Endothelial cell of umbilical vein (primary cell): ENCODE results near the gene VEGFA. TPM values are rescaled to one million over a fixed set of nuclear protein-coding genes. Genes with fewer than 3 reads are reported as not detected.

ENCODE experiments used
- BruUV-seq: library from RNA; stranded (reverse); fragments of 400-500 nt; replicated peaks from 2 replicates; lab custom pipeline; 2021; lab: Mats Ljungman, UMichigan
- CTCF ChIA-PET: fragments of 300-600, 350-600 bp; sonication (Branson Sonifier 250); formaldehyde crosslinking; loops from one replicate; lab custom pipeline; 2021; ENCODE audit warnings: antibody characterized with exemption, inconsistent platforms; lab: Charles Lee
- POLR2A ChIA-PET: fragments of 300-600, 350-600 bp; sonication (Branson Sonifier 250); formaldehyde crosslinking; loops from one replicate; lab custom pipeline; 2021; ENCODE audit warnings: antibody characterized with exemption, inconsistent platforms; lab: Charles Lee
- DNase-seq: peaks from one replicate; pipeline ENCODE4 v3.0.0-alpha.2; 2011; ENCODE audit warnings: low read depth, low spot score
- FAIRE-seq: peaks from 2 replicates; lab custom pipeline; 2011; peaks lifted over from hg19 to GRCh38; lab: Jason Lieb, UNC
- H2AFZ ChIP-seq: 2 replicates; pipeline ENCODE4 v1.6.0; 2012; ENCODE audit warnings: low read depth, low read length, control low read depth, inconsistent platforms
- H3K27ac ChIP-seq: 2 replicates; pipeline ENCODE4 v1.5.1; 2011; ENCODE audit warnings: low read depth, mild to moderate bottlenecking, control low read depth, low read length, moderate library complexity; ENCODE audit not compliant: insufficient read depth
- H3K27me3 ChIP-seq, 2 experiments: 2 replicates each; pipeline versions ENCODE4 v1.6.0 to v1.6.1; 2011; ENCODE audit warnings: low read length in 2 of 2, mixed read lengths in 1 of 2; ENCODE audit not compliant: control insufficient read depth in 2 of 2, insufficient read depth in 2 of 2
- H3K36me3 ChIP-seq, 2 experiments: 2 replicates in 1 of 2; 3 replicates in 1 of 2; pipeline ENCODE4 v1.5.1; 2011; ENCODE audit warnings: low read length in 2 of 2, mild to moderate bottlenecking in 1 of 2, moderate library complexity in 1 of 2; ENCODE audit not compliant: control insufficient read depth in 2 of 2, insufficient read depth in 2 of 2; ENCODE audit errors: extremely low read depth in 1 of 2
- H3K4me1 ChIP-seq: 3 replicates; pipeline ENCODE4 v1.5.1; 2011; ENCODE audit warnings: mild to moderate bottlenecking, low read length; ENCODE audit not compliant: control insufficient read depth, insufficient read depth; ENCODE audit errors: extremely low read depth
- H3K4me2 ChIP-seq: 2 replicates; pipeline ENCODE4 v1.6.1; 2011; ENCODE audit warnings: low read length, control low read depth, mixed read lengths; ENCODE audit not compliant: insufficient read depth
- H3K4me3 ChIP-seq, 3 experiments: fragments of 200-600 bp in 1 of 3; sonication (generic), shearing (Covaris generic) in 1 of 3; replicated peaks in 1 of 3; 2 replicates each; pipeline ENCODE4 v1.5.1; 2011 to 2016; ENCODE audit warnings: control low read depth in 3 of 3, low read length in 3 of 3, mild to moderate bottlenecking in 2 of 3, inconsistent platforms in 1 of 3, low read depth in 1 of 3, moderate library complexity in 1 of 3; ENCODE audit not compliant: insufficient read depth in 1 of 3
- H3K79me2 ChIP-seq: 2 replicates; pipeline ENCODE4 v1.6.0; 2012; ENCODE audit warnings: low read length, inconsistent platforms; ENCODE audit not compliant: control insufficient read depth, insufficient read depth
- H3K9ac ChIP-seq: replicated peaks from 2 replicates; pipeline ENCODE3; 2011; ENCODE audit warnings: low read length, control low read depth; ENCODE audit not compliant: insufficient read depth; ENCODE audit errors: extremely low read depth
- H3K9me1 ChIP-seq: replicated peaks from 3 replicates; pipeline ENCODE4 v1.6.0; 2011; ENCODE audit warnings: mild to moderate bottlenecking, low read length; ENCODE audit not compliant: control insufficient read depth, insufficient read depth; ENCODE audit errors: extremely low read depth
- H3K9me3 ChIP-seq: replicated peaks from 2 replicates; pipeline ENCODE4 v1.5.1; 2012; ENCODE audit warnings: low read length, inconsistent platforms; ENCODE audit not compliant: control insufficient read depth, insufficient read depth
- H4K20me1 ChIP-seq: replicated peaks from 2 replicates; pipeline ENCODE3; 2011; ENCODE audit warnings: mild to moderate bottlenecking, low read length; ENCODE audit not compliant: control insufficient read depth, insufficient read depth; ENCODE audit errors: extremely low read depth
- CTCF ChIP-seq, 2 donors: IDR thresholded peaks; 1 replicate in 1 of 2; 2 replicates in 1 of 2; pipeline ENCODE4 v1.5.1; 2011; ENCODE audit warnings: low read length in 2 of 2, mild to moderate bottlenecking in 2 of 2, moderate library complexity in 2 of 2, control low read depth in 1 of 2, inconsistent platforms in 1 of 2, low read depth in 1 of 2; ENCODE audit not compliant: insufficient read depth in 1 of 2; ENCODE audit errors: extremely low read depth in 1 of 2
- EZH2 ChIP-seq: IDR thresholded peaks from 2 replicates; pipeline ENCODE4 v1.6.1; 2012; ENCODE audit warnings: borderline replicate concordance, low read depth, mild to moderate bottlenecking, moderate library complexity, low read length, inconsistent platforms; ENCODE audit not compliant: severe bottlenecking
- FOS ChIP-seq: IDR thresholded peaks from 2 replicates; pipeline ENCODE4 v1.6.1; 2011; ENCODE audit warnings: mild to moderate bottlenecking, low read length, moderate library complexity, borderline replicate concordance; ENCODE audit not compliant: insufficient read depth
- GATA2 ChIP-seq: IDR thresholded peaks from 2 replicates; pipeline ENCODE4 v1.7.0; 2011; ENCODE audit warnings: low read depth, mild to moderate bottlenecking, moderate library complexity, mixed read lengths, low read length; ENCODE audit not compliant: insufficient read length, insufficient read depth
- JUN ChIP-seq: IDR thresholded peaks from 2 replicates; pipeline ENCODE4 v1.6.1; 2011; ENCODE audit warnings: borderline replicate concordance, low read depth; ENCODE audit not compliant: insufficient read length, insufficient read depth
- MAX ChIP-seq: IDR thresholded peaks from 2 replicates; pipeline ENCODE4 v1.6.1; 2011; ENCODE audit not compliant: insufficient read depth, insufficient read length
- MYC ChIP-seq: IDR thresholded peaks from one replicate; pipeline ENCODE4 v1.6.1; 2011; ENCODE audit warnings: mild to moderate bottlenecking, low read depth, low read length
- POLR2A ChIP-seq: IDR thresholded peaks from 2 replicates; pipeline ENCODE4 v1.6.1; 2012; ENCODE audit warnings: low read depth, mild to moderate bottlenecking, control low read depth, low read length
- POLR2AphosphoS5 ChIP-seq: IDR thresholded peaks from 2 replicates; pipeline ENCODE4 v1.6.1; 2012; ENCODE audit warnings: low read depth, mild to moderate bottlenecking, control low read depth, low read length, moderate library complexity; ENCODE audit not compliant: insufficient read depth
- dilution Hi-C: fragments of 300-500 bp; cut with MboI; formaldehyde crosslinking; loops from one replicate; pipeline ENCODE4 v1.15.0; 2019; ENCODE audit warnings: low sequenced_read_pairs; ENCODE audit not compliant: extremely low pct_ligation_motif_present
- intact Hi-C: fragments of 100-400 bp; cut with micrococcal nuclease; formaldehyde crosslinking; loops from one replicate; pipeline ENCODE4 v1.10.0; 2022
- polyA plus RNA-seq, 4 experiments: library from polyadenylated mRNA; depleted of rRNA in 3 of 4; stranded (reverse) in 3 of 4; unstranded in 1 of 4; fragments of >200 nt; gene quantifications; 2 replicates each; pipeline versions ENCODE4 v1.2.1 to v1.2.3, GENCODE V29; 2011 to 2012; ENCODE audit warnings: missing spikeins in 1 of 4
- total RNA-seq: library from RNA; stranded (reverse); gene quantifications from 2 replicates; pipeline ENCODE4 v1.2.3, GENCODE V29; 2021

The VEGFA gene
- total and polyA plus RNA-seq, 2 donors (not counting 3 experiments of a cell fraction or from before 2014, with no cell fraction given) = 18.1 to 19.9 TPM

- Histone ChIP-seq H3K9me1 (no peaks in the 10 kb centered on the region), H3K27me3 (no peaks in the 10 kb centered on the region), H4K20me1 (no peaks in the 10 kb centered on the region), H3K79me2 (peaks cover 16% of the 10 kb centered on the region), H3K36me3 (peaks cover 3 to 13% of the 10 kb centered on the region in 2 experiments), H3K4me3 (no peak overlapping the region), H3K27ac (no peak overlapping the region), H2AFZ (no peak overlapping the region), H3K4me1 (peaks cover 19% of the 10 kb centered on the region), H3K9ac (no peak overlapping the region), H3K9me3 (no peaks in the 10 kb centered on the region), H3K4me2 (no peak overlapping the region)
- CTCF ChIA-PET = interaction anchor here (0.6 to 5.6 kb wide), 40 partner anchors 9 to 326 kb away, joined by 3 to 141 read pairs (median 4); no protein-coding TSS in a partner anchor
- FAIRE-seq (no peak), DNase-seq (no peak)
- TF ChIP-seq EZH2 (no peak), MYC (no peak), MAX (no peak)
- dilution Hi-C loops = no loop called here
- POLR2A ChIA-PET = no interaction called here
- BruUV-seq = no TSS peak
- intact Hi-C loops = loop anchor here (1.0 to 5.0 kb wide), 5 partner anchors 67 to 283 kb away; no protein-coding TSS in a partner anchor
Observed at GRCh38 chr6:43773980-43774775, 4.2 kb downstream of the VEGFA start.

- dilution Hi-C loops = no loop called here
- Histone ChIP-seq H3K27ac (no peak overlapping the region), H3K4me3 (peak overlapping the region in 1 of 3 experiments; percentile 8), H3K4me1 (peaks cover 19% of the 10 kb centered on the region), H3K9me3 (no peaks in the 10 kb centered on the region), H3K36me3 (peaks cover 3 to 19% of the 10 kb centered on the region in 2 experiments), H3K4me2 (peak overlapping the region; percentile 2), H3K27me3 (no peaks in the 10 kb centered on the region), H2AFZ (peak overlapping the region; percentile 67), H3K9ac (peak overlapping the region; percentile 12), H3K9me1 (no peaks in the 10 kb centered on the region), H4K20me1 (no peaks in the 10 kb centered on the region), H3K79me2 (peaks cover 16% of the 10 kb centered on the region)
- peak; percentile 55 for DNase-seq
- TF ChIP-seq CTCF (IDR thresholded peaks at IDR 0.05; ENCODE audit: extremely low read depth in 1 of 2, insufficient read depth in 1 of 2, low read depth in 1 of 2, low read length in 2 of 2) = peak; percentile 80 to 92
- TF ChIP-seq JUN = no peak
- no peak for TF ChIP-seq EZH2
- TF ChIP-seq POLR2AphosphoS5 = no peak
- no peak for TF ChIP-seq FOS
- no peak for TF ChIP-seq POLR2A
- TF ChIP-seq GATA2 = no peak
- no peak for TF ChIP-seq MYC
- no peak for TF ChIP-seq MAX
- CTCF ChIA-PET = interaction anchor here (0.6 to 5.6 kb wide), 40 partner anchors 9 to 325 kb away, joined by 3 to 141 read pairs (median 4); no protein-coding TSS in a partner anchor
- intact Hi-C loops = loop anchor here (5.0 kb wide), 4 partner anchors 68 to 282 kb away; no protein-coding TSS in a partner anchor
- FAIRE-seq = peak; percentile 76
- no TSS peak for BruUV-seq
- POLR2A ChIA-PET = interaction anchor here (0.5 kb wide), 2 partner anchors 298 to 311 kb away, joined by 3 to 4 read pairs; no protein-coding TSS in a partner anchor
Observed at GRCh38 chr6:43774776-43775534, 4.9 kb downstream of the VEGFA start.
